HepG2 (cell line): ENCODE results near the gene GPR42. TPM values are rescaled to one million over a fixed set of nuclear protein-coding genes. Genes with fewer than 3 reads are reported as not detected.
A peak's percentile ranks its signal among the peaks of the same experiment; 100 is the strongest.

Experiments used
- ATAC-seq: fragments of 200-7000 bp; cut with Tn5 transposase; 3 replicates; pipeline ENCODE4 v1.9.1; 2020; ENCODE audit warnings: mild to moderate bottlenecking, moderate library complexity
- BruUV-seq: library from RNA; stranded (reverse); fragments of 400-500 nt; replicated peaks from 2 replicates; lab custom pipeline; 2021; lab: Mats Ljungman, UMichigan
- CTCF ChIA-PET: fragments of 300-600 bp; formaldehyde crosslinking; extraction: SDS; loops from one replicate; lab custom pipeline; 2021; ENCODE audit warnings: low total read pairs, inconsistent platforms, low intra/inter-chr PET ratio; lab: Yijun Ruan, JAX
- POLR2A ChIA-PET: fragments of 350-600 bp; sonication (Branson Sonifier 250); formaldehyde crosslinking; loops from one replicate; lab custom pipeline; 2020; ENCODE audit warnings: antibody characterized with exemption, inconsistent platforms; lab: Yijun Ruan, JAX
- DNase-seq: peaks from one replicate; pipeline ENCODE4 v3.0.0-alpha.2; 2015; ENCODE audit warnings: low spot score
- FAIRE-seq: peaks from 3 replicates; lab custom pipeline; 2011; peaks lifted over from hg19 to GRCh38; lab: Jason Lieb, UNC
- H2AFZ ChIP-seq: one replicate; pipeline ENCODE4 v1.6.1; 2011; ENCODE audit warnings: low read length, inconsistent platforms
- H3K27ac ChIP-seq: fragments of 300-600 bp; 3 replicates; pipeline ENCODE4 v1.8.0; 2011; ENCODE audit warnings: mixed run types, mild to moderate bottlenecking, mixed read lengths, low read length, inconsistent platforms; ENCODE audit not compliant: insufficient read depth; ENCODE audit errors: extremely low read length
- H3K27me3 ChIP-seq, 2 experiments: fragments of 200-600 bp in 1 of 2; 2 replicates in 1 of 2; 3 replicates in 1 of 2; pipeline versions ENCODE4 v1.6.0 to v1.8.0; 2011; ENCODE audit warnings: low read length in 2 of 2, mild to moderate bottlenecking in 2 of 2, moderate library complexity in 2 of 2, inconsistent platforms in 1 of 2; ENCODE audit not compliant: insufficient read depth in 2 of 2, control insufficient read depth in 1 of 2
- H3K36me3 ChIP-seq, 2 experiments: fragments of 200-600 bp in 1 of 2; replicated peaks in 1 of 2; 2 replicates in 1 of 2; 3 replicates in 1 of 2; pipeline versions ENCODE4 v1.5.1 to v1.8.0; 2011; ENCODE audit warnings: low read length in 2 of 2, inconsistent platforms in 1 of 2; ENCODE audit not compliant: insufficient read depth in 2 of 2, control insufficient read depth in 1 of 2
- H3K4me1 ChIP-seq: 2 replicates; pipeline ENCODE4 v1.5.1; 2012; ENCODE audit warnings: low read length, inconsistent platforms; ENCODE audit not compliant: insufficient read depth
- H3K4me2 ChIP-seq: 2 replicates; pipeline ENCODE4 v1.6.0; 2011; ENCODE audit warnings: low read depth, low read length, inconsistent platforms
- H3K4me3 ChIP-seq, 3 experiments: fragments of 200-600 bp in 1 of 3; sonication (generic), shearing (Covaris generic) in 1 of 3; replicated peaks in 1 of 3; 2 replicates each; pipeline ENCODE4 v1.5.1; 2011 to 2016; ENCODE audit warnings: low read length in 3 of 3, inconsistent platforms in 2 of 3, low read depth in 2 of 3, mild to moderate bottlenecking in 2 of 3, control low read depth in 1 of 3, mixed read lengths in 1 of 3; ENCODE audit not compliant: insufficient read depth in 1 of 3
- H3K79me2 ChIP-seq: one replicate; pipeline ENCODE4 v1.6.1; 2011; ENCODE audit warnings: low read length, inconsistent platforms; ENCODE audit not compliant: insufficient read depth
- H3K9ac ChIP-seq: 2 replicates; pipeline ENCODE4 v1.6.0; 2011; ENCODE audit warnings: mild to moderate bottlenecking, low read depth, low read length, inconsistent platforms; ENCODE audit not compliant: insufficient read depth
- H3K9me3 ChIP-seq: 2 replicates; pipeline ENCODE4 v1.5.1; 2012; ENCODE audit warnings: mild to moderate bottlenecking, low read length
- H4K20me1 ChIP-seq: 2 replicates; pipeline ENCODE4 v1.6.0; 2011; ENCODE audit warnings: inconsistent platforms, mild to moderate bottlenecking, low read length, moderate library complexity; ENCODE audit not compliant: insufficient read depth
- ATF7 ChIP-seq, 2 experiments: fragments of 450-650 bp in 1 of 2; sonication (generic) in 1 of 2; formaldehyde crosslinking in 1 of 2; IDR thresholded peaks; 2 replicates each; pipeline versions ENCODE4 v1.4.0 to v1.6.1; 2016 to 2020; ENCODE audit warnings: antibody characterized with exemption in 1 of 2, mild to moderate bottlenecking in 1 of 2, missing genetic modification reagents in 1 of 2
- CEBPZ ChIP-seq: IDR thresholded peaks from 2 replicates; pipeline ENCODE4 v1.6.1; 2012; ENCODE audit warnings: low read length, improper control_type of control experiment
- GABPB1 ChIP-seq: IDR thresholded peaks from 2 replicates; pipeline ENCODE4 v1.6.1; 2016; ENCODE audit warnings: mild to moderate bottlenecking, missing genetic modification reagents, moderate library complexity, missing compliant biosample characterization
- MIER2 ChIP-seq: IDR thresholded peaks from 2 replicates; pipeline ENCODE4 v1.6.1; 2016; ENCODE audit warnings: missing biosample characterization, missing genetic modification reagents
- RERE ChIP-seq: IDR thresholded peaks from 2 replicates; pipeline ENCODE4 v1.6.1; 2016; ENCODE audit warnings: low read depth, missing genetic modification reagents, missing compliant biosample characterization
- SNAPC2 ChIP-seq: sonication (generic); formaldehyde crosslinking; IDR thresholded peaks from 2 replicates; pipeline ENCODE4 v1.8.1; 2022; ENCODE audit warnings: mild to moderate bottlenecking, missing genetic modification reagents
- SOX13 ChIP-seq, 3 experiments: fragments of 450-650 bp in 1 of 3; sonication (generic) in 1 of 3; formaldehyde crosslinking in 1 of 3; IDR thresholded peaks in 2 of 3; conservative IDR thresholded peaks in 1 of 3; 2 replicates each; pipeline versions ENCODE4 v1.5.0 to v1.6.1; 2016 to 2020; ENCODE audit warnings: antibody characterized with exemption in 1 of 3, mild to moderate bottlenecking in 1 of 3, missing compliant biosample characterization in 1 of 3, missing genetic modification reagents in 1 of 3, moderate library complexity in 1 of 3
- SOX5 ChIP-seq: IDR thresholded peaks from 2 replicates; pipeline ENCODE4 v1.6.1; 2016; ENCODE audit warnings: borderline replicate concordance
- TCF7 ChIP-seq: sonication (generic); IDR thresholded peaks from 2 replicates; pipeline ENCODE4 v1.6.1; 2016; ENCODE audit warnings: antibody characterized with exemption, low read depth
- ZNF44 ChIP-seq: sonication (generic); formaldehyde crosslinking; IDR thresholded peaks from 2 replicates; pipeline ENCODE4 v1.5.1; 2020; ENCODE audit warnings: mild to moderate bottlenecking, missing genetic modification reagents
- ZNF629 ChIP-seq: sonication (generic); formaldehyde crosslinking; conservative IDR thresholded peaks from 2 replicates; pipeline ENCODE4 v1.5.0; 2020; ENCODE audit warnings: missing genetic modification reagents
- ZNF766 ChIP-seq: sonication (generic); formaldehyde crosslinking; IDR thresholded peaks from 2 replicates; pipeline ENCODE4 v1.5.0; 2020; ENCODE audit warnings: missing genetic modification reagents, borderline replicate concordance
- ZNF772 ChIP-seq: sonication (generic); formaldehyde crosslinking; IDR thresholded peaks from 2 replicates; pipeline ENCODE4 v1.5.0; 2020; ENCODE audit warnings: mild to moderate bottlenecking, missing genetic modification reagents
- WGBS: methylation state at CpG from one replicate; pipeline ENCODE4 v1.1.6; 2017; ENCODE audit warnings: low lambda C conversion rate; 5-methylcytosine and 5-hydroxymethylcytosine counted together
- in situ Hi-C: cut with HindIII; loops from 2 replicates; pipeline ENCODE4 v1.10.0; 2017; ENCODE audit warnings: low pct_unique_long_range_greater_than_20kb; ENCODE audit not compliant: extremely low pct_ligation_motif_present
- intact Hi-C: fragments of 100-400 bp; cut with micrococcal nuclease; formaldehyde crosslinking; loops from one replicate; pipeline ENCODE4 v1.10.0; 2022; ENCODE audit not compliant: unreplicated experiment
- polyA plus RNA-seq, 8 experiments: library from polyadenylated mRNA; depleted of rRNA in 3 of 8; stranded (reverse) in 7 of 8; unstranded in 1 of 8; fragments of >200 nt; fragmentation: Illumina TruSeq in 4 of 8; extraction: Trizol in 4 of 8; gene quantifications; 2 replicates each; pipeline versions ENCODE4 v1.2.1 to v1.2.3, GENCODE V29; 2011 to 2016; ENCODE audit warnings: low read depth in 4 of 8, missing spikeins in 1 of 8, mixed read lengths in 1 of 8; ENCODE audit not compliant: insufficient read depth in 1 of 8
- total RNA-seq, 5 experiments: library from RNA; depleted of rRNA; stranded (reverse); fragments of >200 nt; fragmentation: Illumina TruSeq; extraction: Trizol; gene quantifications; 2 replicates each; pipeline ENCODE4 v1.2.3, GENCODE V29; 2016; ENCODE audit warnings: low read depth in 1 of 5

The GPR42 gene
- total and polyA plus RNA-seq, 2 of the 13 experiments (the other 11 are each of a cell fraction or from before 2014, with no cell fraction given): not detected

GRCh38 chr19:35352448-35353304, 18.2 kb upstream of the GPR42 start:
- peak; percentile 94 for FAIRE-seq
- no peak for TF ChIP-seq SOX13 (IDR thresholded peaks at IDR 0.05)
- TF ChIP-seq SOX13 (CRISPR knock-in tag; conservative IDR thresholded peaks at IDR 0.05 in 1 of 2, IDR thresholded peaks at IDR 0.05 in 1 of 2): no peak
- 0 out of 2 replicates have a peak, but pooled peaks have one; percentile 68 for TF ChIP-seq ZNF772 (CRISPR knock-in tag)
- TF ChIP-seq RERE (CRISPR knock-in tag): no peak
- TF ChIP-seq GABPB1: peak; percentile 14; the same call in 1 of the 2 replicates
- TF ChIP-seq CEBPZ: no peak
- no peak for TF ChIP-seq ATF7 (IDR thresholded peaks at IDR 0.05)
- TF ChIP-seq ATF7 (CRISPR knock-in tag; IDR thresholded peaks at IDR 0.05): no peak
- TF ChIP-seq SOX5 (CRISPR knock-in tag): 0 out of 2 replicates have a peak, but pooled peaks have one; percentile 12
- TF ChIP-seq ZNF44 (CRISPR knock-in tag): 0 out of 2 replicates have a peak, but pooled peaks have one; percentile 34
- TF ChIP-seq ZNF629 (CRISPR knock-in tag): no peak
- peak; percentile 57; the same call in 1 of the 2 replicates for TF ChIP-seq SNAPC2
- TF ChIP-seq ZNF766 (CRISPR knock-in tag): no peak
- TF ChIP-seq TCF7: no peak
- TF ChIP-seq MIER2: peak; percentile 50; the same call in 1 of the 2 replicates

More at GRCh38 chr19:35352448-35353304, 18.2 kb upstream of the GPR42 start:
- DNase-seq (peak; percentile 72), ATAC-seq (peak; percentile 73)
- in situ Hi-C loops: loop anchor here (5.0 kb wide), 1 partner anchor 115 kb away; no protein-coding TSS in a partner anchor
- no TSS peak for BruUV-seq
- WGBS: 11% methylated on average over 18 of the region's 32 CpGs
- H3K27me3 ChIP-seq: 0 out of 5 replicates have a peak, but pooled peaks cover 0 to 1% of the 10 kb centered on the region in 2 experiments
- H3K36me3 ChIP-seq: no peaks in the 10 kb centered on the region
- no peak overlapping the region; the same call in 1 of the 2 replicates for H3K4me2 ChIP-seq
- no peaks in the 10 kb centered on the region for H3K79me2 ChIP-seq
- no peaks in the 10 kb centered on the region for H4K20me1 ChIP-seq
- no peak overlapping the region for H3K9ac ChIP-seq
- no peak overlapping the region for H3K4me3 ChIP-seq
- POLR2A ChIA-PET: interaction anchor here (0.8 to 1.6 kb wide), 3 partner anchors 80 to 142 kb away, joined by 3 read pairs; no protein-coding TSS in a partner anchor
- intact Hi-C loops: loop anchor here (1.0 to 5.0 kb wide), 3 partner anchors 45 to 143 kb away; no protein-coding TSS in a partner anchor
- H3K9me3 ChIP-seq: no peaks in the 10 kb centered on the region
- peaks cover 60% of the 10 kb centered on the region for H3K4me1 ChIP-seq
- no peak overlapping the region for H3K27ac ChIP-seq
- CTCF ChIA-PET: interaction anchor here (0.7 to 2.7 kb wide), 8 partner anchors 38 to 157 kb away, joined by 3 to 41 read pairs (median 4); partner anchors contain the start of gene USF2
- H2AFZ ChIP-seq: peak overlapping the region; percentile 48
